Left lung (tissue), 10 donors: ENCODE data around the gene ANK2. TPM values are rescaled to one million over a fixed set of nuclear protein-coding genes. Genes with fewer than 3 reads are reported as not detected.

Experiments
- ATAC-seq: fragments of 200-7000 bp; cut with Tn5 transposase; one replicate; pipeline ENCODE4 v1.9.1; 2020; ENCODE audit warnings: moderate library complexity
- DNase-seq, 4 donors: peaks; one replicate each; pipeline ENCODE4 v3.0.0-alpha.2; 2013 to 2020
- H3K27ac ChIP-seq, 2 donors: fragments of 200-600 bp; sonication (generic) in 1 of 2; one replicate each; pipeline versions ENCODE4 v1.5.0 to v1.8.0; 2020 to 2021
- H3K27me3 ChIP-seq, 2 donors: fragments of 200-600 bp; sonication (generic) in 1 of 2; one replicate each; pipeline versions ENCODE4 v1.5.0 to v1.8.0; 2020 to 2021
- H3K36me3 ChIP-seq, 2 donors: fragments of 200-600 bp; sonication (generic) in 1 of 2; one replicate each; pipeline versions ENCODE4 v1.5.0 to v1.8.0; 2020 to 2021
- H3K4me1 ChIP-seq, 2 donors: fragments of 200-600 bp; one replicate each; pipeline ENCODE4 v1.8.0; 2021
- H3K4me3 ChIP-seq, 2 donors: fragments of 200-600 bp; sonication (generic) in 1 of 2; one replicate each; pipeline versions ENCODE4 v1.5.0 to v1.8.0; 2020 to 2021; ENCODE audit warnings: mild to moderate bottlenecking in 1 of 2
- H3K9me3 ChIP-seq, 2 donors: fragments of 200-600 bp; sonication (generic) in 1 of 2; one replicate each; pipeline versions ENCODE4 v1.5.0 to v1.8.0; 2020 to 2021
- intact Hi-C, 2 donors: fragments of 100-400 bp; cut with DNase I; formaldehyde crosslinking; loops; one replicate each; pipeline versions ENCODE4 v1.11.2 to v1.14.2; 2022
- polyA plus RNA-seq, 6 donors: library from polyadenylated mRNA; unstranded; fragments of 120-200 nt; gene quantifications; one replicate each; pipeline ENCODE4 v1.2.1, GENCODE V29; 2013; ENCODE audit not compliant: insufficient read length in 6 of 6
- total RNA-seq, 2 donors: library from RNA; stranded (reverse); fragmentation: NEBNext Ultra II Directional; extraction: Animal tissue kit (Norgen Biotek cat#: 25700); gene quantifications; one replicate each; pipeline ENCODE4 v1.2.1, GENCODE V29; 2021
- TF ChIP-seq, protein P1 (sequence below), 2 donors: fragments of 200-600 bp; sonication (generic) in 1 of 2; IDR thresholded peaks; one replicate each; pipeline versions ENCODE4 v1.5.0 to v1.8.0; 2021; ENCODE audit warnings: antibody characterized with exemption in 2 of 2
- donor health status: DM: no; HTN: yes; CAD: no.
- donor health status: DM: no; HTN: no; CAD: no.

The ANK2 gene
- total and polyA plus RNA-seq, 8 donors: 18.2 to 33.2 (median 28.8) TPM

DNA sequence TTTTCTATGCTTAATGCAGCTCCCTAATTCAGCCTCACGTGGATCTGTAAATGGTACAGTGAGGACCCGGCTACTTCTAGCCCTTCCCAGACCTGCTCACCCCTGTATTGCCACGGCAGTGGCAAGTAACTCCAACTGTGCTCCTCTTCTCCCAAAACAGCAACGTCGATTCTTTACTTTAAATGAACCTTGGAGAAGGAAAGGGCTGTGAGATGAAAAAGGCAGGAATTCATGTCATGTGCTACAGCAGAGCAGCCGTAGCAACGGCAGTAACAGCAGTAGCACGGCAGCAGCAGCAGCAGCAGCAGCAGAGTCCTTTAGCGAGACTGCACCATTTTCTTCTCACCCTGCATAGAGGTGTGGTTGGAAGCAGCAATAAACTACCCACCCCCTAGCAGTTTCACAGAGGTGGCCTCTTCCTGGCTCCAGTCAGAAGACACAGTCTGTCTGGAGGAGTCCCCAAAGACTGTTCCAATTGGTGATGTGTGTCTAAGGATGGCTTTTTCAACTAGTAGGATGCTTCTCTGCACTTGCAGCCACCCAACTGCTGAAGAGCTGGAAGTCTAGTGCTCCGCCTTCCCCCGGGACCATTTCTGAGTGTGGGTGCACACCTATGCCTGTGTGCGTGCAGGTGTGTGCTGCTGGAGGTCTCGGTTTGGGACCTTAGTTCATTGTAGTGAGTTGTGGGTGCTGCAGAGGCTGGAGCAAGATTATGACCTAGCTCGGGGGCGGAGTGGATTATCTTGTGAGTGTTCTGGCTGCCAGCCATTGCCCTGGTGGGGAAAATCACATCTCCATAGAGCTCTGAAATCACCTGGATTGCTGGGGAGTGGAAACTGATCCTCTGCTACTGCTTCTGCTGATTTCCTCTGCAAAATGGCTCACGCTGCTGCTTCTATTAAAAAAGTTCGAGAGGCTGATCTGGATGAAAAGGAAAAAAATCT, 67.2 kb downstream of the ANK2 start:
- no peaks in the 10 kb centered on the region for H3K9me3 ChIP-seq
- peak in 2 of 4 donors; percentile 7 to 28 for DNase-seq
- ATAC-seq: peak; percentile 54
- H3K4me1 ChIP-seq: no peaks in the 10 kb centered on the region
- peaks cover 0 to 7% of the 10 kb centered on the region in 2 donors for H3K27me3 ChIP-seq
- TF ChIP-seq, protein P1, sequence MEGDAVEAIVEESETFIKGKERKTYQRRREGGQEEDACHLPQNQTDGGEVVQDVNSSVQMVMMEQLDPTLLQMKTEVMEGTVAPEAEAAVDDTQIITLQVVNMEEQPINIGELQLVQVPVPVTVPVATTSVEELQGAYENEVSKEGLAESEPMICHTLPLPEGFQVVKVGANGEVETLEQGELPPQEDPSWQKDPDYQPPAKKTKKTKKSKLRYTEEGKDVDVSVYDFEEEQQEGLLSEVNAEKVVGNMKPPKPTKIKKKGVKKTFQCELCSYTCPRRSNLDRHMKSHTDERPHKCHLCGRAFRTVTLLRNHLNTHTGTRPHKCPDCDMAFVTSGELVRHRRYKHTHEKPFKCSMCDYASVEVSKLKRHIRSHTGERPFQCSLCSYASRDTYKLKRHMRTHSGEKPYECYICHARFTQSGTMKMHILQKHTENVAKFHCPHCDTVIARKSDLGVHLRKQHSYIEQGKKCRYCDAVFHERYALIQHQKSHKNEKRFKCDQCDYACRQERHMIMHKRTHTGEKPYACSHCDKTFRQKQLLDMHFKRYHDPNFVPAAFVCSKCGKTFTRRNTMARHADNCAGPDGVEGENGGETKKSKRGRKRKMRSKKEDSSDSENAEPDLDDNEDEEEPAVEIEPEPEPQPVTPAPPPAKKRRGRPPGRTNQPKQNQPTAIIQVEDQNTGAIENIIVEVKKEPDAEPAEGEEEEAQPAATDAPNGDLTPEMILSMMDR (IDR thresholded peaks at IDR 0.05): no peak
- H3K36me3 ChIP-seq: no peaks in the 10 kb centered on the region
- H3K27ac ChIP-seq: no peak overlapping the region
- intact Hi-C loops: no loop called here
- no peak overlapping the region for H3K4me3 ChIP-seq

DNA sequence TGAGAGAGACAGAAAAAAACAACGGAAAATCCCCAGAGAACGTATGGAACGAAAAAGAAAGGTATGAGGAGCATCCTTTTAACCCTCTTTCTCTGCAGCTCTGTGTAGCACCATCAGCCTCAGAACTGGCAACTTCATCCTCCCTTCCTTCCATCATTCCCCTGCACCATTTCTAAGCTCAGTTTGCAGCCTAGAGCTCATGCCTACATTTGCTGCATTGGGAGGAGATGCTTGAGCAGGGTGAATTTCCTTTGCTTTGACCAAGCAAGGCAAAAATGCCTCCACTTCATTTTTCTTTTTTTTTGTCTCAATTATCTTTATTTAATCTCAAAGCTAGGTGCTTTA, 67.9 kb downstream of the ANK2 start:
- no peaks in the 10 kb centered on the region for H3K36me3 ChIP-seq
- ATAC-seq (no peak), DNase-seq (no peak)
- peaks cover 0 to 7% of the 10 kb centered on the region in 2 donors for H3K27me3 ChIP-seq
- H3K27ac ChIP-seq: no peak overlapping the region
- no peaks in the 10 kb centered on the region for H3K9me3 ChIP-seq
- no peak overlapping the region for H3K4me3 ChIP-seq
- TF ChIP-seq, protein P1 (IDR thresholded peaks at IDR 0.05): no peak
- intact Hi-C loops: no loop called here
- no peaks in the 10 kb centered on the region for H3K4me1 ChIP-seq

DNA sequence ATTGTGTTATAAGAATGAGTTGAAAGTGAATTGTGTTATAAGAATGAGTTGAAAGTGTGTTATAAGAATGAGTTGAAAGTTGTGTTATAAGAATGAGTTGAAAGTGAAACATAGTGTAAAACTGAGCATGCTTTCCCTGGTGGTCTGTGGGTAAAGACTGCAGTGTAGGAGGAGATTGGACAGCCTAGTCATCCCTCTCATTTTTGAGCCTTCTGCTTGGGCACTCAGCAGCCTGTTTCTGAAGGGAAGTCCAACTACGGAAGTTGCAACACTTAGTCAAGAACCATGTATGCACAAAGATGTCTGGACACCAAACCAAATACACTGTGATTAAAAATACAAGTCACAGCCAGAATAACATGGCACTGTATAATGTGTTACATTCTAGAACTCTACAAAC, 72.6 kb downstream of the ANK2 start:
- no peaks in the 10 kb centered on the region for H3K36me3 ChIP-seq
- ATAC-seq (no peak), DNase-seq (no peak)
- H3K9me3 ChIP-seq: no peaks in the 10 kb centered on the region
- intact Hi-C loops: no loop called here
- H3K4me3 ChIP-seq: no peak overlapping the region
- no peaks in the 10 kb centered on the region for H3K4me1 ChIP-seq
- peaks cover 0 to 2% of the 10 kb centered on the region in 2 donors for H3K27me3 ChIP-seq
- TF ChIP-seq, protein P1 (IDR thresholded peaks at IDR 0.05): no peak
- H3K27ac ChIP-seq: no peak overlapping the region

DNA sequence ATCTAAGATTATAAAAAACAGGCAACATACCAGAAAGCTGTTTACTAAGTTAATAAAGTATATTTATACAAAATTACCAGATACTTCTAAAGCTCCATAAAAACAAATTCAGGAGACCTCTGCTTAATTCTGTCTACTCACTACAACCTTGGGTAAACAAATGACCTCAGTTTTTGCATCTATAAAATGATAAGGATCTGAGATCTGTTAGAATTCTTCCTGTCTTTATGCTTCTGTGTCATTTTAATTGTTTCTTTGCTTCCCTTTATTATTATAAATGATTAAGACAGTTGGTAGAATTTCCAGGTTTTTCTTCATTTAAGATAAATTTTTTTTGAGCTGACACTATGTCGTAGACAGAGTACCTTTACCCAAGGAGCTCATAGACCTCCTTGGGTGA, 76.0 kb downstream of the ANK2 start:
- no peaks in the 10 kb centered on the region for H3K36me3 ChIP-seq
- ATAC-seq: no peak
- DNase-seq: no peak
- no peaks in the 10 kb centered on the region for H3K9me3 ChIP-seq
- H3K4me1 ChIP-seq: no peaks in the 10 kb centered on the region
- intact Hi-C loops: no loop called here
- H3K27me3 ChIP-seq: no peaks in the 10 kb centered on the region
- no peak overlapping the region for H3K4me3 ChIP-seq
- TF ChIP-seq, protein P1 (IDR thresholded peaks at IDR 0.05): no peak
- H3K27ac ChIP-seq: no peak overlapping the region

DNA sequence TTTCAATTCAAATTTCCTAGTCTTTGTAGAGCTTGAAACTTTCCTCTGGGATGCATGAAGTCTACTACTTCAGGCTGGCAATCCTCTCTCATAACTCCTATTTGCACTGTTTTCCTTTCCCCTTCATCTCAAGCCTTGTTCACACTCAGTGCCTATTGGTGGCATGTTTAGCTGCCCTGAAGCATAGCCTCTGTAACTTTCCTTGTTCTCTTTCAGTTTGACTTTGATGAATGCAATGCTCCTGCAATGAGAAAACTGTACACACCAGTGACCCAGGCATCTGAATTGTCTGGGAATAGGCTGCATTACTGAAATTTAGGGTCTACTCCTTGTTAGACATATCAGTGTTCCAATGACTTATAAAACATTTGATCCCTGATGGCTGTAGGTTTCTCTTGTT, 81.7 kb downstream of the ANK2 start:
- H3K36me3 ChIP-seq: no peaks in the 10 kb centered on the region
- DNase-seq (no peak), ATAC-seq (no peak)
- no peaks in the 10 kb centered on the region for H3K27me3 ChIP-seq
- H3K27ac ChIP-seq: no peak overlapping the region
- H3K4me1 ChIP-seq: no peaks in the 10 kb centered on the region
- H3K4me3 ChIP-seq: no peak overlapping the region
- H3K9me3 ChIP-seq: no peaks in the 10 kb centered on the region
- intact Hi-C loops: no loop called here
- TF ChIP-seq, protein P1 (IDR thresholded peaks at IDR 0.05): no peak
